A673 (cell line): ENCODE measurements around the gene CTTNBP2NL. TPM values are rescaled to one million over a fixed set of nuclear protein-coding genes. Genes with fewer than 3 reads are reported as not detected.

Experiments
- BruUV-seq: library from RNA; stranded (reverse); fragments of 400-500 nt; replicated peaks from 2 replicates; lab custom pipeline; 2021; lab: Mats Ljungman, UMichigan
- CTCF ChIA-PET: fragments of 300-600 bp; sonication (Branson Sonifier 250); formaldehyde crosslinking; loops from one replicate; lab custom pipeline; 2022; ENCODE audit warnings: antibody characterized with exemption; lab: Charles Lee
- POLR2A ChIA-PET: fragments of 300-600 bp; sonication (Branson Sonifier 250); formaldehyde crosslinking; loops from one replicate; lab custom pipeline; 2022; ENCODE audit warnings: antibody characterized with exemption; ENCODE audit not compliant: low non-redundant PET; lab: Charles Lee
- DNase-seq: peaks from one replicate; pipeline ENCODE4 v3.0.0-alpha.2; 2015; ENCODE audit warnings: low spot score
- H3K27ac ChIP-seq: fragments of 200-600 bp; sonication (generic); 2 replicates; pipeline ENCODE4 v1.5.1; 2016; ENCODE audit warnings: mixed run types, low read depth, mild to moderate bottlenecking, mixed read lengths, antibody characterized with exemption, low read length; ENCODE audit not compliant: poor library complexity, severe bottlenecking
- H3K27me3 ChIP-seq: fragments of 200-600 bp; sonication (generic); replicated peaks from 2 replicates; pipeline ENCODE4 v1.6.1; 2017; ENCODE audit warnings: mixed run types, low read depth, mild to moderate bottlenecking, mixed read lengths, antibody characterized with exemption, low read length; ENCODE audit not compliant: insufficient read depth, poor library complexity
- H3K36me3 ChIP-seq: fragments of 200-600 bp; sonication (generic); 2 replicates; pipeline ENCODE4 v1.6.1; 2016; ENCODE audit warnings: mixed run types, mild to moderate bottlenecking, mixed read lengths, antibody characterized with exemption, low read length; ENCODE audit not compliant: insufficient read depth, poor library complexity, severe bottlenecking
- H3K4me1 ChIP-seq: fragments of 200-600 bp; sonication (generic); 2 replicates; pipeline ENCODE4 v1.6.1; 2017; ENCODE audit warnings: mixed run types, mild to moderate bottlenecking, mixed read lengths, antibody characterized with exemption, low read length; ENCODE audit not compliant: insufficient read depth, poor library complexity, severe bottlenecking
- H3K4me3 ChIP-seq: fragments of 200-600 bp; sonication (generic); 2 replicates; pipeline ENCODE4 v1.5.1; 2016; ENCODE audit warnings: low read depth, mixed run types, mild to moderate bottlenecking, mixed read lengths, low read length; ENCODE audit not compliant: poor library complexity, severe bottlenecking
- H3K9me3 ChIP-seq: fragments of 200-600 bp; sonication (generic); 2 replicates; pipeline ENCODE4 v1.6.1; 2016; ENCODE audit warnings: mixed run types, low read depth, mild to moderate bottlenecking, mixed read lengths, antibody characterized with exemption, low read length; ENCODE audit not compliant: poor library complexity, severe bottlenecking
- EZH2 ChIP-seq: fragments of 200-600 bp; sonication (generic); IDR thresholded peaks from 2 replicates; pipeline ENCODE4 v1.6.1; 2017; ENCODE audit warnings: borderline replicate concordance, low read depth, mild to moderate bottlenecking, mixed read lengths, antibody characterized with exemption, low read length; ENCODE audit not compliant: poor library complexity, severe bottlenecking
- intact Hi-C: fragments of 100-400 bp; cut with micrococcal nuclease; formaldehyde crosslinking; loops from one replicate; pipeline ENCODE4 v1.10.0; 2022; ENCODE audit not compliant: unreplicated experiment
- total RNA-seq: library from RNA; stranded (reverse); gene quantifications from 2 replicates; pipeline ENCODE4 v1.2.3, GENCODE V29; 2021
- TF ChIP-seq, protein P1 (sequence below): fragments of 300-800, 200-600 bp; sonication (generic); conservative IDR thresholded peaks from 2 replicates; pipeline ENCODE4 v1.5.1; 2017; ENCODE audit warnings: low read depth, mild to moderate bottlenecking, antibody characterized with exemption, low read length, moderate library complexity, mixed read lengths

The CTTNBP2NL gene
- total RNA-seq, 1 experiment from 2014 or later, result 32.7 TPM

DNA sequence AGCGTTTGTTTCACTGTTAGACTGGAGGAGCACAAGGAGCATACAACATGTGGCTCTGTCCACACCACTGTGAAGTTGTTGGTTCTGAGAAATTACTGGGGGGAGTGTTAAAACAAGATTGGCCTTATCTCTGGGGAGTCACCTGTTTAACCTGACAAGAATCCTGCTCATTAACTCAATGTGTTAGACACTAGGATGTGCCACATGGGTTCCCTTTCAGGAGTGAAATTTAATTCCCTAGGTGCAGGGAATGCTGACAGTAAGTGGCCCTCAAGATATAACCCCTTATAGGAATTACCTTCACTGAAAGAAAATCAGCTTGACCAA is 66.9 kb downstream of the CTTNBP2NL start:
- H3K27ac ChIP-seq, result no peak overlapping the region
- no peaks in the 10 kb centered on the region for H3K9me3 ChIP-seq
- peaks cover 6% of the 10 kb centered on the region for H3K4me1 ChIP-seq
- ChIA-PET POLR2A (no interaction called here), CTCF (interaction anchor here (0.7 to 1.1 kb wide), 2 partner anchors 67 to 71 kb away, joined by 3 read pairs; partner anchors contain the start of gene CTTNBP2NL)
- intact Hi-C loops, result loop anchor here (10.0 kb wide), 1 partner anchor 152 kb away; the partner anchor contains the start of genes CAPZA1 and ST7L
- H3K27me3 ChIP-seq, result no peaks in the 10 kb centered on the region
- DNase-seq, result no peak
- H3K4me3 ChIP-seq, result no peak overlapping the region
- TF ChIP-seq, protein P1, sequence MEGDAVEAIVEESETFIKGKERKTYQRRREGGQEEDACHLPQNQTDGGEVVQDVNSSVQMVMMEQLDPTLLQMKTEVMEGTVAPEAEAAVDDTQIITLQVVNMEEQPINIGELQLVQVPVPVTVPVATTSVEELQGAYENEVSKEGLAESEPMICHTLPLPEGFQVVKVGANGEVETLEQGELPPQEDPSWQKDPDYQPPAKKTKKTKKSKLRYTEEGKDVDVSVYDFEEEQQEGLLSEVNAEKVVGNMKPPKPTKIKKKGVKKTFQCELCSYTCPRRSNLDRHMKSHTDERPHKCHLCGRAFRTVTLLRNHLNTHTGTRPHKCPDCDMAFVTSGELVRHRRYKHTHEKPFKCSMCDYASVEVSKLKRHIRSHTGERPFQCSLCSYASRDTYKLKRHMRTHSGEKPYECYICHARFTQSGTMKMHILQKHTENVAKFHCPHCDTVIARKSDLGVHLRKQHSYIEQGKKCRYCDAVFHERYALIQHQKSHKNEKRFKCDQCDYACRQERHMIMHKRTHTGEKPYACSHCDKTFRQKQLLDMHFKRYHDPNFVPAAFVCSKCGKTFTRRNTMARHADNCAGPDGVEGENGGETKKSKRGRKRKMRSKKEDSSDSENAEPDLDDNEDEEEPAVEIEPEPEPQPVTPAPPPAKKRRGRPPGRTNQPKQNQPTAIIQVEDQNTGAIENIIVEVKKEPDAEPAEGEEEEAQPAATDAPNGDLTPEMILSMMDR, result no peak
- TF ChIP-seq EZH2, result no peak
- H3K36me3 ChIP-seq, result peaks cover 5% of the 10 kb centered on the region
- no TSS peak for BruUV-seq

DNA sequence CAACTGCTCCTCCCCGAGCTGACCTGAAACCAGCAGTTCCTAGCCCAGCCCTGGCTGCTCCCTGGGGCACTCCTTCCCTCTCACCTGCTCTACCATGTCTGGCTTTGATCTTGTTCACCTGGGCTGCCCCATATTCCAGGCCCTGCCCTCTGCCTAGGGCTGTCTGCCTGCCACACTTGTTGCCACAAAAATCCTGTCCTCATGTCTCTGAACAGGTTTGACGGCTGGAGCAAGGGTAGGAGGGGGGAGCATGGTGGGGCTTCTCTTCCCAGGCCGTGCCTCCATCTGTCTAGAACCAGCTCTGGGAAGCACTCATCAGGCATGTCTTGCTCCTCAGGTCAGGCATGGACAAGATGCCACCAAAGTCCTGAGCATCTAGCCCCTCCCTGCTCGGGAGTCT is 68.5 kb downstream of the CTTNBP2NL start:
- intact Hi-C loops, result loop anchor here (10.0 kb wide), 1 partner anchor 150 kb away; the partner anchor contains the start of genes CAPZA1 and ST7L
- Histone ChIP-seq H3K27me3 (no peaks in the 10 kb centered on the region), H3K27ac (no peak overlapping the region)

DNA sequence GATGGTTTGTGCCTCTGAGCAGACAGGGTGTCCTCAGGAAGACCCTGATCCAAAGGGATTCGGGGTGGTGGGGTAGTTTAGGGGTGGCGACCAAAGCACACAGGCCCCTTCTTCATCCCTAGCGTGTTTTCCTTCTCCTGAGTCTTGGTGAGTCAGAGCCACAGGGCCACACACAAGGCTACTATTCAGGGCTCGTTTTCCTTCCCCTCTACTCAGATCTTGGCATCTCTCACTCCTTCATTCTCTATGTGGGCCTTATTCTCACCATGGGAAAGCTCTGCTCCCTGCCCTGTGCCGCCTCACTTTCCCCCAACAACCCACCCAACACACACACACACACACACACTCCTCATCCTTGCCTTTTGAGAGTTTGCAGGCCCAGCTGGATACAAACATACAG is 69.1 kb downstream of the CTTNBP2NL start:
- no TSS peak for BruUV-seq
- Histone ChIP-seq H3K36me3 (no peaks in the 10 kb centered on the region), H3K27ac (no peak overlapping the region), H3K27me3 (no peaks in the 10 kb centered on the region), H3K4me3 (no peak overlapping the region), H3K4me1 (peaks cover 6% of the 10 kb centered on the region), H3K9me3 (no peaks in the 10 kb centered on the region)
- intact Hi-C loops, result loop anchor here (10.0 kb wide), 1 partner anchor 150 kb away; the partner anchor contains the start of genes CAPZA1 and ST7L
- DNase-seq, result no peak
- ChIA-PET CTCF (interaction anchor here (2.1 kb wide), 1 partner anchor 74 kb away, joined by 15 read pairs; no protein-coding TSS in a partner anchor), POLR2A (no interaction called here)
- no peak for TF ChIP-seq EZH2
- TF ChIP-seq, protein P1, result no peak

More for the DNA sequence above, 68.5 kb downstream of the CTTNBP2NL start:
- CTCF ChIA-PET, result interaction anchor here (2.1 kb wide), 1 partner anchor 73 kb away, joined by 15 read pairs; no protein-coding TSS in a partner anchor
- no peak overlapping the region for H3K4me3 ChIP-seq
- H3K36me3 ChIP-seq, result no peaks in the 10 kb centered on the region
- no peak for DNase-seq
- H3K4me1 ChIP-seq, result peaks cover 6% of the 10 kb centered on the region
- TF ChIP-seq EZH2, result no peak
- TF ChIP-seq, protein P1, result no peak
- POLR2A ChIA-PET, result no interaction called here
- H3K9me3 ChIP-seq, result no peaks in the 10 kb centered on the region
- BruUV-seq, result no TSS peak
